OCI-M1 (cell line): ENCODE measurements around the gene SLC9A5.

ENCODE experiments used
- DNase-seq: peaks from one replicate; lab custom pipeline; 2025; lab: John Stamatoyannopoulos, UW

The SLC9A5 gene

GRCh38 chr16:67256701-67257230 is 8.0 kb downstream of the SLC9A5 start:
- DNase-seq: no peak

GRCh38 chr16:67257486-67258160 is 8.8 kb downstream of the SLC9A5 start:
- no peak for DNase-seq

DNA sequence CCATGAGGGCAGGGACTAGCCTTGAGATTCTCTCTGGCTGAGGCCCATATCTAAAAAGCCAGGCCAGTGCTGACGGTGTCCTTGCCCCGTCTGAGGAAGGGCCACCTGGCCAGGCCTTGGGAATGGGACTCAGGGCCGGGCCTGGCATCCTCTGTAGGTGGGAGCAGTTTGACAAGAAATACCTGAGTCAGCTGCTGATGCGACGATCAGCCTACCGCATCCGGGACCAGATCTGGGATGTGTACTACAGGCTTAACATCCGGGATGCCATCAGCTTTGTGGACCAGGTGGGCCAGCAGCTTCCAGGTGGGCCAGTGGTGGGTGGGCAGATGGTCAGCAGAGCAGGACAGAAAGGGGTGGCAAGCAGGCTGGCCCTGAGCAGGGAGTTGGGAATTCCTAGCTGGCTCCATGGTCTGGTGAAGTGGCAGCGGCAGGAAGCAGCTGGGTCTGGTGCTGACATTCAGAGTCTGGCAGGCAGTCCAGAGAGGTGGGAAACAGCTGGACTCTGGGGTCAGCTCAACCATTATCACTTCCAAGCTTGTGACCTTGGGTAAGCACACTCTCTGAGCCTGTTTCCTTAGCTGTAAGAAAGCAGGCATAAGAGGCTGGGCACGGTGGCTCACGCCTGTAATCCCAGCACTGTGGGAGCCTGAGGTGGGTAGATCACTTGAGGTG is 9.5 kb downstream of the SLC9A5 start:
- no peak for DNase-seq

DNA sequence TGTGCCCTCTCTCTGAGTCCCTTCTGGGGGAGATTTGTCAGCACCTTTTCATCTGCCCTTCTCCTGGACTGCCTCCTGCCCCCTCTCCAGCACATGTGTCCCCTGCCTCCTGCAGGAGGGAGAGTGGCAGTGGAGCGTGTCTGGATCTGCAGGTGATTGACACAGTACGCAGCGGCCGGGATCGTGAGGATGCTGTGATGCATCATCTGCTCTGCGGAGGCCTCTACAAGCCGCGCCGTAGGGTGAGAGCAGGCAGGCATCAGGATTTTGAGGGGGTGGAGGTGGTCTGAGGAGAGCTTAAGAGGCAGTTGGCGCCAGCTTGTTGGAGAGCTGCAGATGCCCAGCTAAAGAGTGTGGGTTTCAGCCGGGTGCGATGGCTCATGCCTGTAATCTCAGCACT is 10.9 kb downstream of the SLC9A5 start:
- DNase-seq: no peak

- DNase-seq: peak; percentile 83
Observed at GRCh38 chr16:67260426-67261063, 11.8 kb downstream of the SLC9A5 start.

DNA sequence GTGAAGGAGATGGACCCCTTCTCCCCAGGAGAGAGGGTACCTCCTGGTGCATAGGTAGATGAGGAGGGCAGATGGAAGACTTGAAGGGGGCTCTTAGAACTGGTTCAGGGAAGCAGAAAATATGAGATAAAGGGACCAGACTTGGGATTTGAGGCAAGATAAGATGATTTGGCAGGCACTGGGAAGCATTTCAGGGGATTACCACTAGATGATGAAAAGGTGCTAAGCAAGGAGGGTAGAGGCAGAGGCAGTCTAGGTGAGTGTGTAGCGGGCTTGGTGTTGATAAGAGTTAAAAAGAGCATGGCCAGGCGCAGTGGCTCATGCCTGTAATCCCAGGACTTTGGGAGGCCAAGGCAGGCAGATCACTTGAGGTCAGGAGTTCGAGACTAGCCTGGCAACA is 14.4 kb downstream of the SLC9A5 start:
- no peak for DNase-seq

DNA sequence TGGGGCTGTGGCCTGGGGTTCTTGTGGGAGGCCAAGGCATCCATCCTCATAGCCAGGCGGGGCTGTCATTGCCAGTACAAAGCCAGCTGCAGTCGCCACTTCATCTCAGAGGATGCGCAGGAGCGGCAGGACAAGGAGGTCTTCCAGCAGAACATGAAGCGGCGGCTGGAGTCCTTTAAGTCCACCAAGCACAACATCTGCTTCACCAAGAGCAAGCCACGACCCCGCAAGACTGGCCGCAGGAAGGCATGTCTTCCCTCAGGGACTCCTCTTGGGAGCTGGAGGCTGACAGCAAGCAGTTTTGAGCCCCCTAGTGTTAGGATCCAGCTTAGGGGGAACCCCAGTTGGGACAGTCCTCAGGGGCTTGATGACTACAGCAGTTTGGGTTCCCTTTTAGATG is 15.5 kb downstream of the SLC9A5 start:
- DNase-seq: no peak

- DNase-seq: no peak
Observed at GRCh38 chr16:67264866-67265265, 16.1 kb downstream of the SLC9A5 start.

GRCh38 chr16:67265834-67266233 is 17.1 kb downstream of the SLC9A5 start:
- DNase-seq: no peak

GRCh38 chr16:67268136-67268579 is 19.4 kb downstream of the SLC9A5 start:
- DNase-seq: peak; percentile 97

DNA sequence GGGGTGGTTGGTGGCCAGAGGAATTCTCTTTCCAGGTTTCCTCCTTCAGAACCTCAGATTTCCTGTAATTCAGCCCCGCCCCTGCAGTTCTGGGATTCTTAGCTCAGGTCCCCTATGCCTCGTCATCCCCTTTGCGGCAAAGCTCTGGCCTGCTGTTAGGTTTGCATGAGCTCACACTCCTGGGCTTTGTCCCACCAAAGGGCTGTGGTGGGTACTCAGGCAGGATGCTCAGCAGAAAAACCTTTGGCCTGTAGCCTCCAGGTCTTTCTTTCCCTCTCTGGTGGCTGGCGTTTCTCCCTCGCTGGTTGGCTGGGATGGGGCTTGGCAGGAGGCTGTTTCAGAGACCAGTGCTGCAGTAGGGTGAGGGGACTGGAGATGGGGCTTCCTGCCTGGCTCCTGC is 21.0 kb downstream of the SLC9A5 start:
- DNase-seq: no peak

DNA sequence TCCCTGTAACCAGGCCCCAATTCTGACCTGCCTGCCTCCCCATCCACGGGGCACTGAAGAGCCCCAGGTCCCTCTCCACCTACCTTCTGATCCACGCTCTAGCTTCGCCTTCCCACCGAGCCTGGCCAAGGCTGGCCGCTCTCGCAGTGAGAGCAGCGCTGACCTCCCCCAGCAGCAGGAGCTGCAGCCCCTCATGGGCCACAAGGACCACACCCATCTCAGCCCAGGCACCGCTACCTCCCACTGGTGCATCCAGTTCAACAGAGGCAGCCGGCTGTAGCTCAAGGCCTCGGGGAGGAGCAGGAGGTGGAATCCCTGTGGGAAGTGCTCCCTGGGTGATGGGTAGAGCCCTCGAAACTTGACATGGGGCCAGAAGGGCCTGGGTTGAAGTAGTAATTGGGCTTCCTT is 22.2 kb downstream of the SLC9A5 start:
- DNase-seq: no peak

DNA sequence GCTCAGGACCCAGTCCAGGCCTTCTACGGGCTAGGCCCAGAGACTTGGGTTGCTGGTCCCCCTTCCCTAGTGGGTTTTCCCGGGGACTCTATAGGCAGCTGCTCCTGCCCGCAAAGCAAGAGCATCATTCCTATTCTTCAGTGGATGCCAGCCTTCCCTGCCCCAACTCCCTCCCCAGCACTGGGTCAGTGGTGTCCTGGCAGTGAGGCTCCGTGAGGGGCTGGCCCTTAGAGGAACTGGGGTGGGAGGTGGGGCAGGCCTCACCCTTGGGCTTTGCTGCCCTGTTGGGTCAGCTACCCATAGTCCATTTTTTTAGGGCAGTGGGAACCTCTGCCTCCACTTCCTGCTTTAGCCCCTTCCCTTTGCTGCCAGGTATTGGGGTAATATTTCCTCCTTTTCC is 22.7 kb downstream of the SLC9A5 start:
- no peak for DNase-seq

GRCh38 chr16:67275321-67275720 is 26.5 kb downstream of the SLC9A5 start:
- DNase-seq: no peak

GRCh38 chr16:67277294-67277998 is 28.7 kb downstream of the SLC9A5 start:
- peak; percentile 15 for DNase-seq

DNA sequence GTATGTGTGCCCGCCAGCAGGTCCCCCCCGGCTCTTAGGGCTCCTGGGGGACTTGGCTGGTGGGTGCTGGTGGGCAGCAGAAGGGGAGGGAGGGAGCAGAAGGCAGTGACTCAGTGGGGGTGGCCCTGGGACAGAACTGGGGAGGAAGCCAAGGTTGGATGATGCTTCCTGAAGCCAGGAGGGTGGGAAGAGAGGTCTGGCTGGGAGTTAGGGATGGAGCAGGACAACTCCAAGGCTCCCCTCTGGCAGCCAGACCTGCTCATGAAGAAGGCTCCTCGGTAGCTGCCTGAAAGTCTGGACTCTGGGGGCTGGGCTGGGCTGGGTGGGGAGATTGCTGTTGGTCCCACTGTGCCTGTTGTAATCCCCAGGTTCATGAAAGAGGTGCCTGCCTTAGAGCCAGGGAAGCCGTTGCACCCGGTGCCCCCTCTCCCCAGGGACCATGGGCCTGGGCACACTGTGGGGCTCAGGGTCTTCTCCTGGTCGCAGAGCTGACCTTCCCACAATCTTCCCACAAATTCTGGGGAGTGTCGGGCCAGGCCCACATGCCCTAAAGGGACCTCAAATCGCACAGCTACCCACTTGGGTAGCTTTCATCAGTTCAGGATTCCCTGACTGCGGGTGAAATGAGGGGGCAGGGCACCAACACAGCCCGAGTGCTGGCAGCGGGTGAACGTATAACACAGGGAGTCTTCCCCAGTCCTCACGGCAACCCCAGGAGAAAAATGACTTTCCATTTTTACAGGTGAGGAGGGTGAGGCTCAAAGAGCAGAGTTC is 29.4 kb downstream of the SLC9A5 start:
- no peak for DNase-seq

DNA sequence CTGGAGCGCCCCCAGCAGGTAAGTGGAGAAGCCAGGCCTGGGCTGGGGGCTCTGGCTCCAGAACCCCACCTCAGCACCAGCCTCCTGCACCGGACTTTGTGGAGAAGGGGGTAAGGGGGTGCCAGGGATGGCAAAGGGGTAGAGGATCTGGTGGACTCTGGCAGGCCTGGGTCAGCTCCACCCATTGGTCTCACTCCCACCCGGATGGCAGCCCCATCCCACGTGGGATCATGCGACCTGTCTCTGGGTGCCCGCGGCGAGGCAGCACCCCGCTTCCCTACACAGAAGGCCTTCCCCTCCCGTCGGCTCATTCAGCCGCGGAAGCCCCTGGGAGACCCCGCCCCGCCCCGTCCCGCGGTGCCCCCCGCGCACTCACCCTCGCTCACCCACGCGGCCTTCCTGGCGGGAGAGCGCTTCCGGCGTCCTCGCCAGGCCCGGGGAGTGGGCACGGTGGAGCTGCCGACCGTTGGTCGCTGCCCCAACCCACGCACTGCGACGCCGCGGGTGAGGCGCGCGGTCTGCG is 30.1 kb downstream of the SLC9A5 start:
- peak; percentile 32 for DNase-seq

- peak; percentile 68 for DNase-seq
Observed at GRCh38 chr16:67279296-67280089, 30.7 kb downstream of the SLC9A5 start, which contains the start of gene PLEKHG4. Gene PLEKHG4 (plus strand): TSS chr16:67279532. CDS start chr16:67280045, 513 bp downstream.

DNA sequence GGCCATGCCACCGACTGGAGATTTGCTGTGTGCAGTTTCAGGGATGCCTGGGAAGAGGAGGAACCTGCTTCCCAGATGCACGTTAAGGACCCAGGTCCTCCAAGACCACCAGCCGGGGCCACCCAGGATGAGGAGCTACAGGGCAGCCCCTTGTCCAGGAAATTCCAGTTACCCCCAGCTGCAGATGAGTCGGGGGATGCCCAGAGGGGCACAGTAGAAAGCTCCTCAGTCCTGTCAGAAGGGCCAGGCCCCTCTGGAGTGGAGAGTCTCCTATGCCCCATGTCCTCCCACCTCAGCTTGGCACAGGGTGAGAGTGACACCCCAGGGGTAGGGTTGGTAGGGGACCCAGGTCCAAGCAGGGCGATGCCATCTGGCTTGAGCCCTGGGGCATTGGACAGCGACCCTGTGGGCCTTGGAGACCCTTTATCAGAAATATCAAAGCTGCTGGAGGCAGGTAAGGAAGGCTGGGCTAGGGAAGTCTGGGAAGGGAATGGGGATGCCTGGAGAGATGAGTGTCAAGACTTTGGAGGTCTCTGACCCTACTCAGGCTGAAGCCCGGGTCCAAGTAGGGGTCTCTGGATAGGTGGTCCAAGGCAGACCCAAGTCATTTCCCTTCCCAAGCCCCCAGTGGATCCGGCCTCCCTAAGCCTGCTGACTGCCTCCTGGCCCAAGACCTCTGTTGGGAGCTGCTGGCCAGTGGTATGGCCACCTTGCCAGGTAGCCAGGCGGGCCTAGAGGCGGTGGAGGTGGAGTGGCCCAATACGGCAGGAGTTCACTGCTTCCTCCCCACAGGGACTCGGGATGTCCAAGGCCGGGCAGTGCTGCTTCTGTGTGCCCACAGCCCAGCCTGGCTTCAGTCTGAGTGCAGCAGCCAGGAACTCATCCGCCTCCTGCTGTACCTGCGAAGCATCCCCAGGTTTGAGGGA is 31.6 kb downstream of the SLC9A5 start:
- no peak for DNase-seq
